ENCODE measurements around the gene KIF13A. TPM values are rescaled to one million over a fixed set of nuclear protein-coding genes. Genes with fewer than 3 reads are reported as not detected.

The KIF13A gene
- polyA plus RNA-seq, 4 donors: 24.9 to 34.9 (median 28.7) TPM

GRCh38 chr6:17940151-17940792 lies 47.2 kb downstream of the KIF13A start:
- H3K4me1 ChIP-seq (ENCODE audit: control insufficient read depth in 3 of 3, insufficient read depth in 2 of 3, low read depth in 1 of 3, low read length in 2 of 3): peaks cover 2 to 7% (median 3%) of the 10 kb centered on the region in 3 donors
- no peak overlapping the region for H3K27ac ChIP-seq (ENCODE audit: low read depth in 1 of 3, low read length in 2 of 3)
- H3K36me3 ChIP-seq (ENCODE audit: control insufficient read depth in 3 of 3, insufficient read depth in 2 of 3, low read depth in 1 of 3, low read length in 3 of 3): no peaks in the 10 kb centered on the region
- H3K27me3 ChIP-seq (ENCODE audit: control insufficient read depth in 3 of 3, insufficient read depth in 3 of 3, low read length in 3 of 3): no peaks in the 10 kb centered on the region
- WGBS, 3 donors: 78 to 85% (median 83%) methylated on average over 6 of the region's 6 CpGs
- no peak for FAIRE-seq
- no peak for DNase-seq
- H3K4me3 ChIP-seq (ENCODE audit: low read depth in 1 of 3, low read length in 3 of 3): no peak overlapping the region
- peaks cover 0 to 3% of the 10 kb centered on the region in 2 donors for H3K9me3 ChIP-seq (ENCODE audit: control insufficient read depth in 2 of 2, insufficient read depth in 1 of 2, low read depth in 1 of 2, low read length in 1 of 2)

- Histone ChIP-seq H3K27ac (ENCODE audit: low read depth in 1 of 3, low read length in 2 of 3) (no peak overlapping the region), H3K36me3 (ENCODE audit: control insufficient read depth in 3 of 3, insufficient read depth in 2 of 3, low read depth in 1 of 3, low read length in 3 of 3) (no peaks in the 10 kb centered on the region), H3K4me3 (ENCODE audit: low read depth in 1 of 3, low read length in 3 of 3) (no peak overlapping the region), H3K27me3 (ENCODE audit: control insufficient read depth in 3 of 3, insufficient read depth in 3 of 3, low read length in 3 of 3) (no peaks in the 10 kb centered on the region), H3K9me3 (ENCODE audit: control insufficient read depth in 2 of 2, insufficient read depth in 1 of 2, low read depth in 1 of 2, low read length in 1 of 2) (peaks cover 0 to 3% of the 10 kb centered on the region in 2 donors), H3K4me1 (ENCODE audit: control insufficient read depth in 3 of 3, insufficient read depth in 2 of 3, low read depth in 1 of 3, low read length in 2 of 3) (peaks cover 2 to 5% (median 3%) of the 10 kb centered on the region in 3 donors)
- FAIRE-seq: no peak
- WGBS, 3 donors: 83 to 100% (median 98%) methylated on average over 2 of the region's 2 CpGs
- DNase-seq: no peak
These were observed 48.5 kb downstream of the KIF13A start for GRCh38 chr6:17938901-17939300.

GRCh38 chr6:17935188-17936149 lies 52.0 kb downstream of the KIF13A start:
- FAIRE-seq: no peak
- Histone ChIP-seq H3K4me1 (ENCODE audit: control insufficient read depth in 3 of 3, insufficient read depth in 2 of 3, low read depth in 1 of 3, low read length in 2 of 3) (peaks cover 2 to 8% (median 5%) of the 10 kb centered on the region in 3 donors), H3K27me3 (ENCODE audit: control insufficient read depth in 3 of 3, insufficient read depth in 3 of 3, low read length in 3 of 3) (no peaks in the 10 kb centered on the region), H3K4me3 (ENCODE audit: low read depth in 1 of 3, low read length in 3 of 3) (no peak overlapping the region), H3K36me3 (ENCODE audit: control insufficient read depth in 3 of 3, insufficient read depth in 2 of 3, low read depth in 1 of 3, low read length in 3 of 3) (no peaks in the 10 kb centered on the region), H3K9me3 (ENCODE audit: control insufficient read depth in 2 of 2, insufficient read depth in 1 of 2, low read depth in 1 of 2, low read length in 1 of 2) (peaks cover 0 to 3% of the 10 kb centered on the region in 2 donors), H3K27ac (ENCODE audit: low read depth in 1 of 3, low read length in 2 of 3) (no peak overlapping the region)
- no peak for DNase-seq
- WGBS, 3 donors: 52 to 63% (median 59%) methylated on average over 5 of the region's 5 CpGs

- Histone ChIP-seq H3K4me1 (ENCODE audit: control insufficient read depth in 3 of 3, insufficient read depth in 2 of 3, low read depth in 1 of 3, low read length in 2 of 3) (peaks cover 2 to 5% (median 2%) of the 10 kb centered on the region in 3 donors), H3K4me3 (ENCODE audit: low read depth in 1 of 3, low read length in 3 of 3) (no peak overlapping the region), H3K36me3 (ENCODE audit: control insufficient read depth in 3 of 3, insufficient read depth in 2 of 3, low read depth in 1 of 3, low read length in 3 of 3) (no peaks in the 10 kb centered on the region), H3K27me3 (ENCODE audit: control insufficient read depth in 3 of 3, insufficient read depth in 3 of 3, low read length in 3 of 3) (no peaks in the 10 kb centered on the region), H3K9me3 (ENCODE audit: control insufficient read depth in 2 of 2, insufficient read depth in 1 of 2, low read depth in 1 of 2, low read length in 1 of 2) (no peaks in the 10 kb centered on the region), H3K27ac (ENCODE audit: low read depth in 1 of 3, low read length in 2 of 3) (no peak overlapping the region)
- FAIRE-seq (no peak), DNase-seq (no peak)
- WGBS, 3 donors: 78 to 82% (median 81%) methylated on average over 4 of the region's 4 CpGs
These were observed 53.7 kb downstream of the KIF13A start for GRCh38 chr6:17933716-17934115.

GRCh38 chr6:17932330-17932852 lies 55.0 kb downstream of the KIF13A start:
- DNase-seq (no peak), FAIRE-seq (no peak)
- Histone ChIP-seq H3K4me1 (ENCODE audit: control insufficient read depth in 3 of 3, insufficient read depth in 2 of 3, low read depth in 1 of 3, low read length in 2 of 3) (peaks cover 2 to 5% (median 4%) of the 10 kb centered on the region in 3 donors), H3K27me3 (ENCODE audit: control insufficient read depth in 3 of 3, insufficient read depth in 3 of 3, low read length in 3 of 3) (no peaks in the 10 kb centered on the region), H3K4me3 (ENCODE audit: low read depth in 1 of 3, low read length in 3 of 3) (no peak overlapping the region), H3K27ac (ENCODE audit: low read depth in 1 of 3, low read length in 2 of 3) (peak overlapping the region in 1 of 3 donors; percentile 49), H3K9me3 (ENCODE audit: control insufficient read depth in 2 of 2, insufficient read depth in 1 of 2, low read depth in 1 of 2, low read length in 1 of 2) (no peaks in the 10 kb centered on the region), H3K36me3 (ENCODE audit: control insufficient read depth in 3 of 3, insufficient read depth in 2 of 3, low read depth in 1 of 3, low read length in 3 of 3) (no peaks in the 10 kb centered on the region)
- WGBS, 3 donors: 36 to 47% (median 37%) methylated on average over 5 of the region's 5 CpGs

- DNase-seq: no peak
- H3K4me1 ChIP-seq (ENCODE audit: control insufficient read depth in 3 of 3, insufficient read depth in 2 of 3, low read depth in 1 of 3, low read length in 2 of 3): peaks cover under 1 to 5% (median 4%) of the 10 kb centered on the region in 3 donors
- no peaks in the 10 kb centered on the region for H3K9me3 ChIP-seq (ENCODE audit: control insufficient read depth in 2 of 2, insufficient read depth in 1 of 2, low read depth in 1 of 2, low read length in 1 of 2)
- H3K36me3 ChIP-seq (ENCODE audit: control insufficient read depth in 3 of 3, insufficient read depth in 2 of 3, low read depth in 1 of 3, low read length in 3 of 3): no peaks in the 10 kb centered on the region
- no peak for FAIRE-seq
- H3K4me3 ChIP-seq (ENCODE audit: low read depth in 1 of 3, low read length in 3 of 3): no peak overlapping the region
- H3K27ac ChIP-seq (ENCODE audit: low read depth in 1 of 3, low read length in 2 of 3): no peak overlapping the region
- H3K27me3 ChIP-seq (ENCODE audit: control insufficient read depth in 3 of 3, insufficient read depth in 3 of 3, low read length in 3 of 3): no peaks in the 10 kb centered on the region
These were observed 56.2 kb downstream of the KIF13A start for GRCh38 chr6:17931227-17931626.

GRCh38 chr6:17930321-17930993 lies 57.0 kb downstream of the KIF13A start:
- Histone ChIP-seq H3K27me3 (ENCODE audit: control insufficient read depth in 3 of 3, insufficient read depth in 3 of 3, low read length in 3 of 3) (no peaks in the 10 kb centered on the region), H3K36me3 (ENCODE audit: control insufficient read depth in 3 of 3, insufficient read depth in 2 of 3, low read depth in 1 of 3, low read length in 3 of 3) (no peaks in the 10 kb centered on the region), H3K4me1 (ENCODE audit: control insufficient read depth in 3 of 3, insufficient read depth in 2 of 3, low read depth in 1 of 3, low read length in 2 of 3) (peaks cover 0 to 5% (median 2%) of the 10 kb centered on the region in 3 donors), H3K4me3 (ENCODE audit: low read depth in 1 of 3, low read length in 3 of 3) (no peak overlapping the region), H3K27ac (ENCODE audit: low read depth in 1 of 3, low read length in 2 of 3) (peak overlapping the region in 1 of 3 donors; percentile 52), H3K9me3 (ENCODE audit: control insufficient read depth in 2 of 2, insufficient read depth in 1 of 2, low read depth in 1 of 2, low read length in 1 of 2) (no peaks in the 10 kb centered on the region)
- DNase-seq: no peak
- 70 to 85% (median 84%) methylated on average over 5 of the region's 5 CpGs for WGBS, 3 donors
- FAIRE-seq: no peak

All from small intestine (tissue), 7 donors.